Endothelial cell of umbilical vein (primary cell): ENCODE data around the gene METRNL. TPM values are rescaled to one million over a fixed set of nuclear protein-coding genes. Genes with fewer than 3 reads are reported as not detected.

ENCODE experiments used
- BruUV-seq: library from RNA; stranded (reverse); fragments of 400-500 nt; replicated peaks from 2 replicates; lab custom pipeline; 2021; lab: Mats Ljungman, UMichigan
- CTCF ChIA-PET: fragments of 300-600, 350-600 bp; sonication (Branson Sonifier 250); formaldehyde crosslinking; loops from one replicate; lab custom pipeline; 2021; ENCODE audit warnings: antibody characterized with exemption, inconsistent platforms; lab: Charles Lee
- POLR2A ChIA-PET: fragments of 300-600, 350-600 bp; sonication (Branson Sonifier 250); formaldehyde crosslinking; loops from one replicate; lab custom pipeline; 2021; ENCODE audit warnings: antibody characterized with exemption, inconsistent platforms; lab: Charles Lee
- DNase-seq: peaks from one replicate; pipeline ENCODE4 v3.0.0-alpha.2; 2011; ENCODE audit warnings: low read depth, low spot score
- FAIRE-seq: peaks from 2 replicates; lab custom pipeline; 2011; peaks lifted over from hg19 to GRCh38; lab: Jason Lieb, UNC
- H2AFZ ChIP-seq: 2 replicates; pipeline ENCODE4 v1.6.0; 2012; ENCODE audit warnings: low read depth, low read length, control low read depth, inconsistent platforms
- H3K27ac ChIP-seq: 2 replicates; pipeline ENCODE4 v1.5.1; 2011; ENCODE audit warnings: low read depth, mild to moderate bottlenecking, control low read depth, low read length, moderate library complexity; ENCODE audit not compliant: insufficient read depth
- H3K27me3 ChIP-seq, 2 experiments: 2 replicates each; pipeline versions ENCODE4 v1.6.0 to v1.6.1; 2011; ENCODE audit warnings: low read length in 2 of 2, mixed read lengths in 1 of 2; ENCODE audit not compliant: control insufficient read depth in 2 of 2, insufficient read depth in 2 of 2
- H3K36me3 ChIP-seq, 2 experiments: 2 replicates in 1 of 2; 3 replicates in 1 of 2; pipeline ENCODE4 v1.5.1; 2011; ENCODE audit warnings: low read length in 2 of 2, mild to moderate bottlenecking in 1 of 2, moderate library complexity in 1 of 2; ENCODE audit not compliant: control insufficient read depth in 2 of 2, insufficient read depth in 2 of 2; ENCODE audit errors: extremely low read depth in 1 of 2
- H3K4me1 ChIP-seq: 3 replicates; pipeline ENCODE4 v1.5.1; 2011; ENCODE audit warnings: mild to moderate bottlenecking, low read length; ENCODE audit not compliant: control insufficient read depth, insufficient read depth; ENCODE audit errors: extremely low read depth
- H3K4me2 ChIP-seq: 2 replicates; pipeline ENCODE4 v1.6.1; 2011; ENCODE audit warnings: low read length, control low read depth, mixed read lengths; ENCODE audit not compliant: insufficient read depth
- H3K4me3 ChIP-seq, 3 experiments: fragments of 200-600 bp in 1 of 3; sonication (generic), shearing (Covaris generic) in 1 of 3; replicated peaks in 1 of 3; 2 replicates each; pipeline ENCODE4 v1.5.1; 2011 to 2016; ENCODE audit warnings: control low read depth in 3 of 3, low read length in 3 of 3, mild to moderate bottlenecking in 2 of 3, inconsistent platforms in 1 of 3, low read depth in 1 of 3, moderate library complexity in 1 of 3; ENCODE audit not compliant: insufficient read depth in 1 of 3
- H3K79me2 ChIP-seq: 2 replicates; pipeline ENCODE4 v1.6.0; 2012; ENCODE audit warnings: low read length, inconsistent platforms; ENCODE audit not compliant: control insufficient read depth, insufficient read depth
- H3K9ac ChIP-seq: replicated peaks from 2 replicates; pipeline ENCODE3; 2011; ENCODE audit warnings: low read length, control low read depth; ENCODE audit not compliant: insufficient read depth; ENCODE audit errors: extremely low read depth
- H3K9me1 ChIP-seq: replicated peaks from 3 replicates; pipeline ENCODE4 v1.6.0; 2011; ENCODE audit warnings: mild to moderate bottlenecking, low read length; ENCODE audit not compliant: control insufficient read depth, insufficient read depth; ENCODE audit errors: extremely low read depth
- H3K9me3 ChIP-seq: replicated peaks from 2 replicates; pipeline ENCODE4 v1.5.1; 2012; ENCODE audit warnings: low read length, inconsistent platforms; ENCODE audit not compliant: control insufficient read depth, insufficient read depth
- H4K20me1 ChIP-seq: replicated peaks from 2 replicates; pipeline ENCODE3; 2011; ENCODE audit warnings: mild to moderate bottlenecking, low read length; ENCODE audit not compliant: control insufficient read depth, insufficient read depth; ENCODE audit errors: extremely low read depth
- EZH2 ChIP-seq: IDR thresholded peaks from 2 replicates; pipeline ENCODE4 v1.6.1; 2012; ENCODE audit warnings: borderline replicate concordance, low read depth, mild to moderate bottlenecking, moderate library complexity, low read length, inconsistent platforms; ENCODE audit not compliant: severe bottlenecking
- FOS ChIP-seq: IDR thresholded peaks from 2 replicates; pipeline ENCODE4 v1.6.1; 2011; ENCODE audit warnings: mild to moderate bottlenecking, low read length, moderate library complexity, borderline replicate concordance; ENCODE audit not compliant: insufficient read depth
- GATA2 ChIP-seq: IDR thresholded peaks from 2 replicates; pipeline ENCODE4 v1.7.0; 2011; ENCODE audit warnings: low read depth, mild to moderate bottlenecking, moderate library complexity, mixed read lengths, low read length; ENCODE audit not compliant: insufficient read length, insufficient read depth
- JUN ChIP-seq: IDR thresholded peaks from 2 replicates; pipeline ENCODE4 v1.6.1; 2011; ENCODE audit warnings: borderline replicate concordance, low read depth; ENCODE audit not compliant: insufficient read length, insufficient read depth
- MYC ChIP-seq: IDR thresholded peaks from one replicate; pipeline ENCODE4 v1.6.1; 2011; ENCODE audit warnings: mild to moderate bottlenecking, low read depth, low read length
- POLR2A ChIP-seq: IDR thresholded peaks from 2 replicates; pipeline ENCODE4 v1.6.1; 2012; ENCODE audit warnings: low read depth, mild to moderate bottlenecking, control low read depth, low read length
- dilution Hi-C: fragments of 300-500 bp; cut with MboI; formaldehyde crosslinking; loops from one replicate; pipeline ENCODE4 v1.15.0; 2019; ENCODE audit warnings: low sequenced_read_pairs; ENCODE audit not compliant: extremely low pct_ligation_motif_present
- intact Hi-C: fragments of 100-400 bp; cut with micrococcal nuclease; formaldehyde crosslinking; loops from one replicate; pipeline ENCODE4 v1.10.0; 2022
- polyA plus RNA-seq, 4 experiments: library from polyadenylated mRNA; depleted of rRNA in 3 of 4; stranded (reverse) in 3 of 4; unstranded in 1 of 4; fragments of >200 nt; gene quantifications; 2 replicates each; pipeline versions ENCODE4 v1.2.1 to v1.2.3, GENCODE V29; 2011 to 2012; ENCODE audit warnings: missing spikeins in 1 of 4
- total RNA-seq: library from RNA; stranded (reverse); gene quantifications from 2 replicates; pipeline ENCODE4 v1.2.3, GENCODE V29; 2021
- TF ChIP-seq, protein P1 (sequence below), 2 donors: IDR thresholded peaks; 1 replicate in 1 of 2; 2 replicates in 1 of 2; pipeline ENCODE4 v1.5.1; 2011; ENCODE audit warnings: low read length in 2 of 2, mild to moderate bottlenecking in 2 of 2, moderate library complexity in 2 of 2, control low read depth in 1 of 2, inconsistent platforms in 1 of 2, low read depth in 1 of 2; ENCODE audit not compliant: insufficient read depth in 1 of 2; ENCODE audit errors: extremely low read depth in 1 of 2

Gene METRNL
- total and polyA plus RNA-seq, 2 donors (not counting 3 experiments of a cell fraction or from before 2014, with no cell fraction given), result 29.5 to 54.4 TPM

DNA sequence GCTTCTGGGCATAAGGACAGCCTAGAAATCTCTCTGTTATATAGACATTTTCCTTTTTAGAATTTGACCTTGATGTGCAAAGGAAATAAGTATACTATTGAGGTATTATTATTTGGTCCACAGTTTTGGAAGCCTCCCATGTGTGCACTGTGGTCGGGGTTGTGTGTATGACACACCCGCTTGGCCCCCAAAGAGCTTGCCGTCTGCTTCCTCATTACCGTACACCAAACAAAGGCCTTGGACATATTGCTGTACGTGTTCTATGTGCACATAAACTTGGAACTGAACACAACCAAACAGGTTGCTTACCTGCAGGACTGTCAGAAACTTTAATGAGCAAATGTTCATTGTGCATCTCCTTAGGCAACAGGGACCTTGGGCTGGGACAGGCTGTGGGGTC, 38.2 kb downstream of the METRNL start:
- Histone ChIP-seq H3K27me3 (no peaks in the 10 kb centered on the region), H3K4me2 (no peak overlapping the region), H4K20me1 (no peaks in the 10 kb centered on the region), H3K4me1 (no peaks in the 10 kb centered on the region), H3K9ac (no peak overlapping the region), H3K9me1 (no peaks in the 10 kb centered on the region), H3K4me3 (no peak overlapping the region), H3K27ac (no peak overlapping the region), H3K36me3 (no peaks in the 10 kb centered on the region), H2AFZ (no peak overlapping the region), H3K9me3 (no peaks in the 10 kb centered on the region), H3K79me2 (no peaks in the 10 kb centered on the region)
- dilution Hi-C loops, result no loop called here
- FAIRE-seq, result no peak
- DNase-seq, result no peak
- ChIA-PET CTCF (interaction anchor here (1.5 kb wide), 1 partner anchor 34 kb away, joined by 3 read pairs; no protein-coding TSS in a partner anchor), POLR2A (no interaction called here)
- intact Hi-C loops, result no loop called here
- no peak for TF ChIP-seq JUN
- no peak for TF ChIP-seq FOS
- TF ChIP-seq, protein P1, sequence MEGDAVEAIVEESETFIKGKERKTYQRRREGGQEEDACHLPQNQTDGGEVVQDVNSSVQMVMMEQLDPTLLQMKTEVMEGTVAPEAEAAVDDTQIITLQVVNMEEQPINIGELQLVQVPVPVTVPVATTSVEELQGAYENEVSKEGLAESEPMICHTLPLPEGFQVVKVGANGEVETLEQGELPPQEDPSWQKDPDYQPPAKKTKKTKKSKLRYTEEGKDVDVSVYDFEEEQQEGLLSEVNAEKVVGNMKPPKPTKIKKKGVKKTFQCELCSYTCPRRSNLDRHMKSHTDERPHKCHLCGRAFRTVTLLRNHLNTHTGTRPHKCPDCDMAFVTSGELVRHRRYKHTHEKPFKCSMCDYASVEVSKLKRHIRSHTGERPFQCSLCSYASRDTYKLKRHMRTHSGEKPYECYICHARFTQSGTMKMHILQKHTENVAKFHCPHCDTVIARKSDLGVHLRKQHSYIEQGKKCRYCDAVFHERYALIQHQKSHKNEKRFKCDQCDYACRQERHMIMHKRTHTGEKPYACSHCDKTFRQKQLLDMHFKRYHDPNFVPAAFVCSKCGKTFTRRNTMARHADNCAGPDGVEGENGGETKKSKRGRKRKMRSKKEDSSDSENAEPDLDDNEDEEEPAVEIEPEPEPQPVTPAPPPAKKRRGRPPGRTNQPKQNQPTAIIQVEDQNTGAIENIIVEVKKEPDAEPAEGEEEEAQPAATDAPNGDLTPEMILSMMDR (IDR thresholded peaks at IDR 0.05; ENCODE audit: extremely low read depth in 1 of 2, insufficient read depth in 1 of 2, low read depth in 1 of 2, low read length in 2 of 2), result no peak
- TF ChIP-seq POLR2A, result no peak
- no peak for TF ChIP-seq GATA2
- no peak for TF ChIP-seq MYC
- TF ChIP-seq EZH2, result no peak
- BruUV-seq, result no TSS peak
